Omental fat pad (tissue), 4 donors: ENCODE data around the gene TMEM41B. TPM values are rescaled to one million over a fixed set of nuclear protein-coding genes. Genes with fewer than 3 reads are reported as not detected.
"Not testable (repeated sequence)": the region's sequence is repeated elsewhere in the genome, so short reads cannot be mapped to it uniquely, and the experiment has no call there.

ENCODE experiments used
- ATAC-seq: fragments of 150-250 bp; one replicate; pipeline ENCODE4 v1.9.1; 2016; ENCODE audit warnings: mild to moderate bottlenecking, moderate library complexity; ENCODE audit not compliant: low FRiP score
- DNase-seq: peaks from one replicate; pipeline ENCODE4 v3.0.0-alpha.2; 2019; ENCODE audit warnings: low spot score
- CTCF ChIP-seq, 3 donors: fragments of 450-650 bp; IDR thresholded peaks; one replicate each; pipeline ENCODE4 v1.5.1; 2016 to 2017; ENCODE audit warnings: antibody characterized with exemption in 3 of 3, mild to moderate bottlenecking in 3 of 3, moderate library complexity in 2 of 3
- total RNA-seq, 4 donors: library from RNA; depleted of rRNA; stranded (reverse); fragments of >200 nt; gene quantifications; one replicate each; pipeline ENCODE4 v1.1.0, GENCODE V29; 2016

The TMEM41B gene
- total RNA-seq, 4 donors from 2014 or later = 21.6 to 28.1 (median 22.7) TPM

- no peak for TF ChIP-seq CTCF (IDR thresholded peaks at IDR 0.05)
- DNase-seq = no peak
- no peak for ATAC-seq
Observed at GRCh38 chr11:9344061-9344680, 29.8 kb upstream of the TMEM41B start.

GRCh38 chr11:9341638-9342178 is 27.3 kb upstream of the TMEM41B start:
- DNase-seq (no peak), ATAC-seq (no peak)
- no peak for TF ChIP-seq CTCF (IDR thresholded peaks at IDR 0.05)

- DNase-seq (no peak), ATAC-seq (no peak)
- no peak for TF ChIP-seq CTCF (IDR thresholded peaks at IDR 0.05)
Observed at GRCh38 chr11:9332655-9333054, 18.3 kb upstream of the TMEM41B start.

DNA sequence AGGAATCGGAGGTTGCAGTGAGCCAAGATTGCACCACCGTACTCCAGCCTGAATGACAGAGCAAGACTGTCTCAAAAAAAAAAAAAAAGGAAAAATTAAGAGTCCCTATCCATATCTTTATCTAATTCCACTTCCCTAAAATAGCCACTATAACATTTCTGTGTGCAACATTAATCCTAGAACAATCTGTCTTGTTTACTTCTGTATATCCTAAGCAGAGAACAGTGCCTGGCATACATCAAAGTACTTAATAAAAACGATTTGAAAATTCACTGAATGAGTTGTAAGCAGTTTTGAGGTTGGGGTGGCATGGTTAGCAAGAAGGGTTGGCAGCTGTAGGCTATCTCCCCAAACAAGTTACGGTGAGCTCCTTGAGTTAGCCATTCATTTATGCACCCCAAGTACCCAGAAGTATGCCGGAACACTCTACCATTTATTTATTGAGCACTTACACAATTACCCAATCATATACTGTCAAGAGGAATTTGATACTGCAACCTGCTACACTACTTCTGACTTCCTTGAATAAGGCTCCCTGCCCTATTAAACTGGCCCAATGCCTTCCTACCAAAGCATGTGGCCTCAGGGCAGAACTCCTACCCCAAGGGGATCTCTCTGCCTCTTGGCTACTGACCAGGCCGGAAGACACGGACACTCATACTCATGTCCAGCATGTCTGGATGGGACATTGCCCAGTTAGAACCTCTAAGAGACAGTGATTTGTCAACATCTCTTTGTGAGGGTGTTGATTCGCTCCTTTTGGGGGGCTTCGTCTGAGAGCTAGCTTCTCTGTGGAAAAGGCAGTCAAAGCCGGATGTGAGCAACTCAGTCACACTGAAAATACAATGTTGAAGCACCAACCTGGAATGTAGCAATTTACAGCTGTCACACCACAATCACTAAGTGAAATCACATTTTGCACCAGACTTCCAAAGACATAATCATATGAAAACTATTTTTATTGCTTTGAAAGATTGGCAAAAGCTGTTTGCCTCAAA is 16.3 kb upstream of the TMEM41B start:
- TF ChIP-seq CTCF (IDR thresholded peaks at IDR 0.05) = no peak
- ATAC-seq = no peak
- DNase-seq = no peak

DNA sequence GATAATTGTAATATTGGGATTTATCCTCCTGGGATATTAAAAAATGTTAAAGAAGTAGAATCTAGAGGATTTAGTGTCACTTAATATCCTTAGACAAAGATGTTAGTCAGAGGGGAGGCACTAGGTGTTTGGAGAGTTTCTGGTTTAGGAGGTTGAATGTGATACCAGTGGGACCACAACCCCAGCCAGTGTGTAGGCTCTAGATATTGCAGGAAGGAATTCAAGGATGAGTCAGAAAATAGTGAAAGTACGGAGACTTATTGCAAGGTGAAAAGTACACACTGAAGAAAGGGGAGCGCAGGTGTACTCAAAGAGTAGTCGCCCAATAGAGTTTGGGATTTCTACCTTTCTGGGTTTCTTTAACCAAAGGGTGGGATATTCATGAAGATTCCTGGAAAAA is 5.7 kb upstream of the TMEM41B start:
- no peak for ATAC-seq
- no peak for TF ChIP-seq CTCF (IDR thresholded peaks at IDR 0.05)
- DNase-seq = no peak

DNA sequence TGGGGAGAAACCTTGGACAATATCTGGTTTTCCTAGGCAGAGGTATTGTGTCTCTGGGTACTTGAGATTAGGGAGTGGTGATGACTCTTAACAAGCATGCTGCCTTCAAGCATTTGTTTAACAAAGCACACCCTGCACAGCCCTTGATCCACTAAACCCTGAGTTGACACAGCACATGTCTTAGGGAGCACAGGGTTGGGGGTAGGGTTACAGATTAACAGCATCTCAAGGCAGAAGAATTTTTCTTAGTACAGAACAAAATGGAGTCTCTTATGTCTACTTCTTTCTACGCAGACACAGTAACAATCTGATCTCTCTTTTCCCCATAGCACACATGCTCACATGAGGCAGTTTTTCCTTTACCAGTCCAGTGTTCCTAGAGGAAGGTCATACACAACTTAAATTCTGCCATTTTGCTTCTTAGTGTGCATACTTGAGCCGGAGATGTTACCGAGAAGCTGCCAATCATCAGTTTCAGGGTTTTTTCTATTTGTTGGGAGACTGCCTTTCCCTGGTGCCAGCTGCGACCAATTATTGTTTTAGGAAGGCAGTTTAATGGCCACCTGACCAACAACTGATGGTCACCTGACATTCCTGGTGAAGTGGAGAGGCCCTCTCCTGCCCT is 5.1 kb upstream of the TMEM41B start:
- not testable (repeated sequence) for ATAC-seq, DNase-seq

- not testable (repeated sequence) for ATAC-seq, DNase-seq
Observed at GRCh38 chr11:9318442-9319376, 4.3 kb upstream of the TMEM41B start.
